WTC11 (cell line): ENCODE measurements around the gene ACSS2. TPM values are rescaled to one million over a fixed set of nuclear protein-coding genes. Genes with fewer than 3 reads are reported as not detected.

Source experiments
- ATAC-seq: fragments of 200-7000 bp; cut with Tn5 transposase; 2 replicates; pipeline ENCODE4 v1.10.0; 2021; ENCODE audit warnings: mild to moderate bottlenecking, moderate library complexity
- CTCF ChIA-PET: fragments of 300-600 bp; sonication (Branson Sonifier 250); formaldehyde crosslinking; loops from one replicate; lab custom pipeline; 2021; ENCODE audit warnings: antibody characterized with exemption; lab: Charles Lee
- POLR2A ChIA-PET: fragments of 350-600 bp; sonication (Branson Sonifier 250); formaldehyde crosslinking; loops from one replicate; lab custom pipeline; 2021; ENCODE audit warnings: antibody characterized with exemption; lab: Charles Lee
- DNase-seq: peaks from one replicate; pipeline ENCODE4 v3.0.0; 2021; ENCODE audit warnings: low spot score
- H3K27ac Mint-ChIP-seq: 2 replicates; pipeline ENCODE4 v1.8.0; 2021; ENCODE audit warnings: mixed read lengths
- H3K27me3 Mint-ChIP-seq: 2 replicates; pipeline ENCODE4 v1.8.0; 2021; ENCODE audit warnings: low read depth, mild to moderate bottlenecking, moderate library complexity, mixed read lengths
- H3K36me3 Mint-ChIP-seq: 2 replicates; pipeline ENCODE4 v1.8.0; 2021; ENCODE audit warnings: mixed read lengths
- H3K4me1 Mint-ChIP-seq: 2 replicates; pipeline ENCODE4 v1.8.0; 2022; ENCODE audit warnings: mixed read lengths
- H3K4me3 Mint-ChIP-seq: 2 replicates; pipeline ENCODE4 v1.8.0; 2021; ENCODE audit warnings: mild to moderate bottlenecking, moderate library complexity, mixed read lengths
- H3K9me3 Mint-ChIP-seq: 2 replicates; pipeline ENCODE4 v1.8.0; 2021; ENCODE audit warnings: mixed read lengths
- CREM ChIP-seq: sonication (generic); formaldehyde crosslinking; IDR thresholded peaks from 2 replicates; pipeline ENCODE4 v1.8.1; 2022; ENCODE audit warnings: mild to moderate bottlenecking, missing genetic modification reagents, moderate library complexity
- EMX1 ChIP-seq: fragments of 250-450 bp; sonication (Bioruptor Pico); IDR thresholded peaks from 2 replicates; pipeline ENCODE4 v1.8.0; 2021; ENCODE audit warnings: mild to moderate bottlenecking
- ESRRA ChIP-seq: sonication (generic); formaldehyde crosslinking; IDR thresholded peaks from 2 replicates; pipeline ENCODE4 v1.8.1; 2022; ENCODE audit warnings: mild to moderate bottlenecking, missing genetic modification reagents, borderline replicate concordance
- FOXK1 ChIP-seq: sonication (generic); formaldehyde crosslinking; IDR thresholded peaks from 2 replicates; pipeline ENCODE4 v1.8.0; 2022; ENCODE audit warnings: mild to moderate bottlenecking, moderate library complexity, missing genetic modification reagents
- GRHL2 ChIP-seq: fragments of 250-450 bp; sonication (Bioruptor Pico); IDR thresholded peaks from 2 replicates; pipeline ENCODE4 v1.8.0; 2022; ENCODE audit warnings: mild to moderate bottlenecking, moderate library complexity; ENCODE audit not compliant: insufficient replicate concordance, severe bottlenecking
- JUN ChIP-seq: sonication (generic); formaldehyde crosslinking; IDR thresholded peaks from 2 replicates; pipeline ENCODE4 v1.8.0; 2023; ENCODE audit warnings: mild to moderate bottlenecking, missing genetic modification reagents
- MYBL2 ChIP-seq: sonication (generic); formaldehyde crosslinking; IDR thresholded peaks from 2 replicates; pipeline ENCODE4 v1.8.1; 2023; ENCODE audit warnings: mild to moderate bottlenecking, moderate library complexity, missing genetic modification reagents
- NR1H2 ChIP-seq: sonication (generic); formaldehyde crosslinking; IDR thresholded peaks from 2 replicates; pipeline ENCODE4 v1.9.0; 2021; ENCODE audit warnings: mild to moderate bottlenecking, moderate library complexity, missing genetic modification reagents
- NR3C1 ChIP-seq: sonication (generic); formaldehyde crosslinking; conservative IDR thresholded peaks from 2 replicates; pipeline ENCODE4 v1.8.1; 2023; ENCODE audit warnings: low read depth, mild to moderate bottlenecking, missing genetic modification reagents
- OVOL2 ChIP-seq: fragments of 250-450 bp; sonication (Bioruptor Pico); IDR thresholded peaks from 2 replicates; pipeline ENCODE4 v1.9.0; 2021; ENCODE audit warnings: mild to moderate bottlenecking, borderline replicate concordance
- SP1 ChIP-seq: sonication (generic); formaldehyde crosslinking; conservative IDR thresholded peaks from 2 replicates; pipeline ENCODE4 v1.8.1; 2022; ENCODE audit warnings: missing genetic modification reagents
- TEAD4 ChIP-seq: sonication (generic); formaldehyde crosslinking; IDR thresholded peaks from 2 replicates; pipeline ENCODE4 v1.8.0; 2022; ENCODE audit warnings: mild to moderate bottlenecking, missing genetic modification reagents
- ZNF232 ChIP-seq: sonication (generic); formaldehyde crosslinking; IDR thresholded peaks from 2 replicates; pipeline ENCODE4 v1.8.0; 2022; ENCODE audit warnings: mild to moderate bottlenecking, missing genetic modification reagents
- ZNF263 ChIP-seq: sonication (generic); formaldehyde crosslinking; IDR thresholded peaks from 2 replicates; pipeline ENCODE4 v1.8.1; 2022; ENCODE audit warnings: low read depth, mild to moderate bottlenecking, moderate library complexity, missing genetic modification reagents
- ZNF671 ChIP-seq: fragments of 250-450 bp; sonication (Bioruptor Pico); IDR thresholded peaks from 2 replicates; pipeline ENCODE4 v1.8.0; 2021; ENCODE audit warnings: mild to moderate bottlenecking
- total RNA-seq: library from RNA; stranded (reverse); gene quantifications from 3 replicates; pipeline ENCODE4 v1.2.3, GENCODE V29; 2021
- TF ChIP-seq, protein P1 (sequence below): fragments of 200-600 bp; IDR thresholded peaks from 2 replicates; pipeline ENCODE4 v1.8.0; 2022; ENCODE audit warnings: antibody characterized with exemption
- TF ChIP-seq, protein P2 (sequence below): sonication (generic); formaldehyde crosslinking; IDR thresholded peaks from 2 replicates; pipeline ENCODE4 v1.8.1; 2023; ENCODE audit warnings: mild to moderate bottlenecking, missing genetic modification reagents
- TF ChIP-seq, protein P3 (sequence below): fragments of 250-450 bp; sonication (Bioruptor Pico); IDR thresholded peaks from 2 replicates; pipeline ENCODE4 v1.9.0; 2021; ENCODE audit warnings: mild to moderate bottlenecking
- TF ChIP-seq, protein P4 (sequence below): sonication (generic); formaldehyde crosslinking; IDR thresholded peaks from 2 replicates; pipeline ENCODE4 v1.8.0; 2022; ENCODE audit warnings: missing genetic modification reagents
- TF ChIP-seq, protein P5 (sequence below): sonication (generic); formaldehyde crosslinking; IDR thresholded peaks from 2 replicates; pipeline ENCODE4 v1.8.1; 2022; ENCODE audit warnings: mild to moderate bottlenecking, moderate library complexity, missing genetic modification reagents
- TF ChIP-seq, protein P6 (sequence below): sonication (generic); formaldehyde crosslinking; IDR thresholded peaks from 2 replicates; pipeline ENCODE4 v1.8.1; 2022; ENCODE audit warnings: missing genetic modification reagents, borderline replicate concordance
- TF ChIP-seq, protein P7 (sequence below): sonication (generic); formaldehyde crosslinking; IDR thresholded peaks from 2 replicates; pipeline ENCODE4 v1.8.0; 2022; ENCODE audit warnings: mild to moderate bottlenecking, missing genetic modification reagents
- TF ChIP-seq, protein P8 (sequence below): sonication (generic); formaldehyde crosslinking; IDR thresholded peaks from 2 replicates; pipeline ENCODE4 v1.8.0; 2022; ENCODE audit warnings: mild to moderate bottlenecking, missing genetic modification reagents
- TF ChIP-seq, protein P9 (sequence below): sonication (generic); formaldehyde crosslinking; IDR thresholded peaks from 2 replicates; pipeline ENCODE4 v1.8.1; 2023; ENCODE audit warnings: mild to moderate bottlenecking, missing genetic modification reagents, moderate library complexity

The ACSS2 gene
- total RNA-seq, 1 experiment from 2014 or later, result 28.9 TPM

DNA sequence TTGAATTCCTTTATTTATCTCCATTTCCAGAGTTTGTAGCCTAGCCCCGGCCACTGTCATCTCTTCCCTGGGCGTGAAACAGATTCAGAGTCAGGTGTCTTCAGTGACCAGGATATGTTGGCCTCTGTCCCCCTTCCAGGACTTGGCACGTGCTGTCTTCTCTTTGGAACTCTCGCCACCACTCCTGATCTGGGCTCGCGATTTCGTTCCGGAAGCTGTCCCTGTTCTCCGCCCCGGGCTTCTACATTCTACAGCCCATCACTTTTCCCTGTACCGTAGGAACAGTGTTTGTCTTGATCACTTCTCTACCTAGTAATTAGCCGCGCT is 78.5 kb downstream of the ACSS2 start (continued):
- TF ChIP-seq, protein P1, sequence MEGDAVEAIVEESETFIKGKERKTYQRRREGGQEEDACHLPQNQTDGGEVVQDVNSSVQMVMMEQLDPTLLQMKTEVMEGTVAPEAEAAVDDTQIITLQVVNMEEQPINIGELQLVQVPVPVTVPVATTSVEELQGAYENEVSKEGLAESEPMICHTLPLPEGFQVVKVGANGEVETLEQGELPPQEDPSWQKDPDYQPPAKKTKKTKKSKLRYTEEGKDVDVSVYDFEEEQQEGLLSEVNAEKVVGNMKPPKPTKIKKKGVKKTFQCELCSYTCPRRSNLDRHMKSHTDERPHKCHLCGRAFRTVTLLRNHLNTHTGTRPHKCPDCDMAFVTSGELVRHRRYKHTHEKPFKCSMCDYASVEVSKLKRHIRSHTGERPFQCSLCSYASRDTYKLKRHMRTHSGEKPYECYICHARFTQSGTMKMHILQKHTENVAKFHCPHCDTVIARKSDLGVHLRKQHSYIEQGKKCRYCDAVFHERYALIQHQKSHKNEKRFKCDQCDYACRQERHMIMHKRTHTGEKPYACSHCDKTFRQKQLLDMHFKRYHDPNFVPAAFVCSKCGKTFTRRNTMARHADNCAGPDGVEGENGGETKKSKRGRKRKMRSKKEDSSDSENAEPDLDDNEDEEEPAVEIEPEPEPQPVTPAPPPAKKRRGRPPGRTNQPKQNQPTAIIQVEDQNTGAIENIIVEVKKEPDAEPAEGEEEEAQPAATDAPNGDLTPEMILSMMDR, result no peak
- TF ChIP-seq ESRRA (CRISPR knock-in tag) (no peak), JUN (CRISPR knock-in tag) (no peak), ZNF671 (no peak), SP1 (CRISPR knock-in tag) (no peak), TEAD4 (no peak)
- TF ChIP-seq, protein P2, sequence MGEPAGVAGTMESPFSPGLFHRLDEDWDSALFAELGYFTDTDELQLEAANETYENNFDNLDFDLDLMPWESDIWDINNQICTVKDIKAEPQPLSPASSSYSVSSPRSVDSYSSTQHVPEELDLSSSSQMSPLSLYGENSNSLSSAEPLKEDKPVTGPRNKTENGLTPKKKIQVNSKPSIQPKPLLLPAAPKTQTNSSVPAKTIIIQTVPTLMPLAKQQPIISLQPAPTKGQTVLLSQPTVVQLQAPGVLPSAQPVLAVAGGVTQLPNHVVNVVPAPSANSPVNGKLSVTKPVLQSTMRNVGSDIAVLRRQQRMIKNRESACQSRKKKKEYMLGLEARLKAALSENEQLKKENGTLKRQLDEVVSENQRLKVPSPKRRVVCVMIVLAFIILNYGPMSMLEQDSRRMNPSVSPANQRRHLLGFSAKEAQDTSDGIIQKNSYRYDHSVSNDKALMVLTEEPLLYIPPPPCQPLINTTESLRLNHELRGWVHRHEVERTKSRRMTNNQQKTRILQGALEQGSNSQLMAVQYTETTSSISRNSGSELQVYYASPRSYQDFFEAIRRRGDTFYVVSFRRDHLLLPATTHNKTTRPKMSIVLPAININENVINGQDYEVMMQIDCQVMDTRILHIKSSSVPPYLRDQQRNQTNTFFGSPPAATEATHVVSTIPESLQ, result no peak

DNA sequence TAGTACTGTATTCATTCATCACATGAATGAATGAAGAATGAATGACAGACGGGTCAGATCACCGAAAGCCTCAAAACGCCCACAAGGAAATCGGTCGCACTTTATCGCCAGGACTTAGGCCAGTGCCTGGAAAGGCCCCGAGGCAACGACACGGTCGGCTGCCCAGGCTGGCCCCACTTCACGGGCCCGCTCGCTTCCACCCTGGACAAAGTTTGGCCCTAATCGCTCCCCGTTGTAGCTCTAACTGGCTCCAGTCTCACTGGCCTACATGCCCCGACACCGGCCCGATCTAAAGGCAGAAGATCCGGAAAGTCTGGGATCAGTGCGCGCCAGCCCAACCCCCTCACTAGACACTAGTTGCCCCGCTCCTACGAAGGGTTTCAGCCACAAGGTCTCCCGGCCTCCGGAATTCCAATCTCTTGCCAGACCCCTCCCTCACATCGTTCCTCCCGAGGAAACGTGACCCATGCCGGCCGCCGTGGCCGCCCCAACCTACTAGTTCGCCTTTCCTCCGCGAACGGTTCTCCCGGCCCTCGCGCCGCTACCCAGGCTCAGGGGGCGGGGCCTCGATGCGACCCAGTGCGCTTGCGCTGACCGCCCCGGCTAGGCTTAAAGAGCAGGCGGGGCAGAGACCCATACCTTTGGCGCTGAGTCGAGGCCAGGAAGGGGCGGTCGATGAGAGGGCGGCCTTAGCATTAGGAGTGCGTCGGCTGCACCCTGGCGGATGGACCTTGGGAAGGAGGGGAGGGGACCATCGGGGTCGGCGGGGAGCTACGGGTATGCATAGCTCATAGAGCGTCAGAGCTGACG is 79.0 kb downstream of the ACSS2 start, which contains the start of the genes GSS and MYH7B:
Gene GSS (minus strand): TSS at position 576 of the 810 bp plus-strand sequence. CDS start 3,954 bp downstream, outside the sequence.
Gene MYH7B (plus strand): TSS at position 638 of the 810 bp plus-strand sequence. CDS start 22,138 bp downstream, outside the sequence.
- ATAC-seq, result peak; percentile 98
- DNase-seq, result peak; percentile 100
- peak within 1 kb of the TSS; percentile 93 for H3K27ac Mint-ChIP-seq
- H3K27me3 Mint-ChIP-seq, result peaks cover 8% of the 10 kb centered on the region
- H3K36me3 Mint-ChIP-seq, result no peaks in the 10 kb centered on the region
- ChIA-PET POLR2A (interaction anchor here (0.6 to 1.0 kb wide), 4 partner anchors 12 to 415 kb away, joined by 3 to 5 read pairs (median 4); no protein-coding TSS in a partner anchor), CTCF (interaction anchor here (0.5 to 3.6 kb wide), 27 partner anchors 9 to 374 kb away, joined by 3 to 103 read pairs (median 4); partner anchors contain the start of genes ACSS2, GGT7, MMP24 and MMP24OS)
- H3K4me3 Mint-ChIP-seq, result peak within 1 kb of the TSS; percentile 91
- H3K4me1 Mint-ChIP-seq, result peaks cover 48% of the 10 kb centered on the region
- H3K9me3 Mint-ChIP-seq, result no peaks in the 10 kb centered on the region
- TF ChIP-seq, protein P3, sequence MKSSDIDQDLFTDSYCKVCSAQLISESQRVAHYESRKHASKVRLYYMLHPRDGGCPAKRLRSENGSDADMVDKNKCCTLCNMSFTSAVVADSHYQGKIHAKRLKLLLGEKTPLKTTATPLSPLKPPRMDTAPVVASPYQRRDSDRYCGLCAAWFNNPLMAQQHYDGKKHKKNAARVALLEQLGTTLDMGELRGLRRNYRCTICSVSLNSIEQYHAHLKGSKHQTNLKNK (CRISPR knock-in tag), result no peak
- TF ChIP-seq, protein P4, sequence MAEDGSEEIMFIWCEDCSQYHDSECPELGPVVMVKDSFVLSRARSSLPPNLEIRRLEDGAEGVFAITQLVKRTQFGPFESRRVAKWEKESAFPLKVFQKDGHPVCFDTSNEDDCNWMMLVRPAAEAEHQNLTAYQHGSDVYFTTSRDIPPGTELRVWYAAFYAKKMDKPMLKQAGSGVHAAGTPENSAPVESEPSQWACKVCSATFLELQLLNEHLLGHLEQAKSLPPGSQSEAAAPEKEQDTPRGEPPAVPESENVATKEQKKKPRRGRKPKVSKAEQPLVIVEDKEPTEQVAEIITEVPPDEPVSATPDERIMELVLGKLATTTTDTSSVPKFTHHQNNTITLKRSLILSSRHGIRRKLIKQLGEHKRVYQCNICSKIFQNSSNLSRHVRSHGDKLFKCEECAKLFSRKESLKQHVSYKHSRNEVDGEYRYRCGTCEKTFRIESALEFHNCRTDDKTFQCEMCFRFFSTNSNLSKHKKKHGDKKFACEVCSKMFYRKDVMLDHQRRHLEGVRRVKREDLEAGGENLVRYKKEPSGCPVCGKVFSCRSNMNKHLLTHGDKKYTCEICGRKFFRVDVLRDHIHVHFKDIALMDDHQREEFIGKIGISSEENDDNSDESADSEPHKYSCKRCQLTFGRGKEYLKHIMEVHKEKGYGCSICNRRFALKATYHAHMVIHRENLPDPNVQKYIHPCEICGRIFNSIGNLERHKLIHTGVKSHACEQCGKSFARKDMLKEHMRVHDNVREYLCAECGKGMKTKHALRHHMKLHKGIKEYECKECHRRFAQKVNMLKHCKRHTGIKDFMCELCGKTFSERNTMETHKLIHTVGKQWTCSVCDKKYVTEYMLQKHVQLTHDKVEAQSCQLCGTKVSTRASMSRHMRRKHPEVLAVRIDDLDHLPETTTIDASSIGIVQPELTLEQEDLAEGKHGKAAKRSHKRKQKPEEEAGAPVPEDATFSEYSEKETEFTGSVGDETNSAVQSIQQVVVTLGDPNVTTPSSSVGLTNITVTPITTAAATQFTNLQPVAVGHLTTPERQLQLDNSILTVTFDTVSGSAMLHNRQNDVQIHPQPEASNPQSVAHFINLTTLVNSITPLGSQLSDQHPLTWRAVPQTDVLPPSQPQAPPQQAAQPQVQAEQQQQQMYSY (CRISPR knock-in tag), result no peak
- TF ChIP-seq CREM (CRISPR knock-in tag), result peak; percentile 79; the same call in 1 of the 2 replicates
- TF ChIP-seq, protein P5, sequence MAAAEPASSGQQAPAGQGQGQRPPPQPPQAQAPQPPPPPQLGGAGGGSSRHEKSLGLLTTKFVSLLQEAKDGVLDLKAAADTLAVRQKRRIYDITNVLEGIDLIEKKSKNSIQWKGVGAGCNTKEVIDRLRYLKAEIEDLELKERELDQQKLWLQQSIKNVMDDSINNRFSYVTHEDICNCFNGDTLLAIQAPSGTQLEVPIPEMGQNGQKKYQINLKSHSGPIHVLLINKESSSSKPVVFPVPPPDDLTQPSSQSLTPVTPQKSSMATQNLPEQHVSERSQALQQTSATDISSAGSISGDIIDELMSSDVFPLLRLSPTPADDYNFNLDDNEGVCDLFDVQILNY (CRISPR knock-in tag), result peak; percentile 92
- no peak for TF ChIP-seq NR1H2 (CRISPR knock-in tag)
- no peak for TF ChIP-seq EMX1 (CRISPR knock-in tag)
- no peak for TF ChIP-seq GRHL2 (CRISPR knock-in tag)
- TF ChIP-seq, protein P6, sequence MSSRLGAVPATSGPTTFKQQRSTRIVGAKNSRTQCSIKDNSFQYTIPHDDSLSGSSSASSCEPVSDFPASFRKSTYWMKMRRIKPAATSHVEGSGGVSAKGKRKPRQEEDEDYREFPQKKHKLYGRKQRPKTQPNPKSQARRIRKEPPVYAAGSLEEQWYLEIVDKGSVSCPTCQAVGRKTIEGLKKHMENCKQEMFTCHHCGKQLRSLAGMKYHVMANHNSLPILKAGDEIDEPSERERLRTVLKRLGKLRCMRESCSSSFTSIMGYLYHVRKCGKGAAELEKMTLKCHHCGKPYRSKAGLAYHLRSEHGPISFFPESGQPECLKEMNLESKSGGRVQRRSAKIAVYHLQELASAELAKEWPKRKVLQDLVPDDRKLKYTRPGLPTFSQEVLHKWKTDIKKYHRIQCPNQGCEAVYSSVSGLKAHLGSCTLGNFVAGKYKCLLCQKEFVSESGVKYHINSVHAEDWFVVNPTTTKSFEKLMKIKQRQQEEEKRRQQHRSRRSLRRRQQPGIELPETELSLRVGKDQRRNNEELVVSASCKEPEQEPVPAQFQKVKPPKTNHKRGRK (CRISPR knock-in tag), result no peak
- TF ChIP-seq, protein P7, sequence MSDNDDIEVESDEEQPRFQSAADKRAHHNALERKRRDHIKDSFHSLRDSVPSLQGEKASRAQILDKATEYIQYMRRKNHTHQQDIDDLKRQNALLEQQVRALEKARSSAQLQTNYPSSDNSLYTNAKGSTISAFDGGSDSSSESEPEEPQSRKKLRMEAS (CRISPR knock-in tag), result peak; percentile 54; the same call in 1 of the 2 replicates
- TF ChIP-seq, protein P8, sequence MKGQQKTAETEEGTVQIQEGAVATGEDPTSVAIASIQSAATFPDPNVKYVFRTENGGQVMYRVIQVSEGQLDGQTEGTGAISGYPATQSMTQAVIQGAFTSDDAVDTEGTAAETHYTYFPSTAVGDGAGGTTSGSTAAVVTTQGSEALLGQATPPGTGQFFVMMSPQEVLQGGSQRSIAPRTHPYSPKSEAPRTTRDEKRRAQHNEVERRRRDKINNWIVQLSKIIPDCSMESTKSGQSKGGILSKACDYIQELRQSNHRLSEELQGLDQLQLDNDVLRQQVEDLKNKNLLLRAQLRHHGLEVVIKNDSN (CRISPR knock-in tag), result no peak; the same call in 1 of the 2 replicates
- TF ChIP-seq, protein P9, sequence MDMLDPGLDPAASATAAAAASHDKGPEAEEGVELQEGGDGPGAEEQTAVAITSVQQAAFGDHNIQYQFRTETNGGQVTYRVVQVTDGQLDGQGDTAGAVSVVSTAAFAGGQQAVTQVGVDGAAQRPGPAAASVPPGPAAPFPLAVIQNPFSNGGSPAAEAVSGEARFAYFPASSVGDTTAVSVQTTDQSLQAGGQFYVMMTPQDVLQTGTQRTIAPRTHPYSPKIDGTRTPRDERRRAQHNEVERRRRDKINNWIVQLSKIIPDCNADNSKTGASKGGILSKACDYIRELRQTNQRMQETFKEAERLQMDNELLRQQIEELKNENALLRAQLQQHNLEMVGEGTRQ (CRISPR knock-in tag), result no peak
- TF ChIP-seq NR3C1 (CRISPR knock-in tag), result no peak
- TF ChIP-seq OVOL2 (CRISPR knock-in tag), result no peak
- no peak for TF ChIP-seq ZNF263
- TF ChIP-seq ZNF232 (CRISPR knock-in tag), result peak; percentile 85; the same call in 1 of the 2 replicates
- TF ChIP-seq FOXK1 (CRISPR knock-in tag), result peak; percentile 65
- no peak for TF ChIP-seq MYBL2 (CRISPR knock-in tag)
